Esophagus squamous epithelium (tissue), 4 donors: Measurements from ENCODE around the gene KLC1.

Experiments used
- CTCF ChIP-seq, 6 experiments: fragments of 450-650 bp in 4 of 6; fragments of 200-600 bp in 2 of 6; sonication (generic) in 2 of 6; IDR thresholded peaks; one replicate each; pipeline ENCODE4 v1.5.1; 2016 to 2019; ENCODE audit warnings: antibody characterized with exemption in 6 of 6, mild to moderate bottlenecking in 4 of 6, moderate library complexity in 4 of 6
- POLR2A ChIP-seq, 4 donors: fragments of 450-650 bp; IDR thresholded peaks; one replicate each; pipeline ENCODE4 v1.6.1; 2017; ENCODE audit warnings: antibody characterized with exemption in 4 of 4, mild to moderate bottlenecking in 4 of 4, moderate library complexity in 3 of 4

GRCh38 chr14:103584326-103584915 is 44.6 kb upstream of the KLC1 start:
- TF ChIP-seq CTCF (IDR thresholded peaks at IDR 0.05): no peak
- no peak for TF ChIP-seq POLR2A (IDR thresholded peaks at IDR 0.05)
